Calu3 (cell line): ENCODE data around the gene PCP2. TPM values are rescaled to one million over a fixed set of nuclear protein-coding genes. Genes with fewer than 3 reads are reported as not detected.

ENCODE experiments used
- BruUV-seq: library from RNA; stranded (reverse); fragments of 400-500 nt; replicated peaks from 2 replicates; lab custom pipeline; 2021; lab: Mats Ljungman, UMichigan
- CTCF ChIA-PET: fragments of 300-600 bp; sonication (Branson Sonifier 250); formaldehyde crosslinking; loops from one replicate; lab custom pipeline; 2022; ENCODE audit warnings: antibody characterized with exemption; lab: Charles Lee
- DNase-seq: peaks from one replicate; pipeline ENCODE4 v3.0.0; 2022
- H3K27ac Mint-ChIP-seq: one replicate; pipeline ENCODE4 v1.8.0; 2022; ENCODE audit warnings: mixed read lengths; ENCODE audit not compliant: unreplicated experiment
- H3K27me3 Mint-ChIP-seq: one replicate; pipeline ENCODE4 v1.8.0; 2022; ENCODE audit warnings: mixed read lengths; ENCODE audit not compliant: unreplicated experiment
- H3K36me3 Mint-ChIP-seq: one replicate; pipeline ENCODE4 v1.8.0; 2022; ENCODE audit warnings: mild to moderate bottlenecking, moderate library complexity, mixed read lengths; ENCODE audit not compliant: insufficient read depth, unreplicated experiment
- H3K4me1 Mint-ChIP-seq: one replicate; pipeline ENCODE4 v1.8.0; 2022; ENCODE audit warnings: mild to moderate bottlenecking, low read depth, mixed read lengths; ENCODE audit not compliant: unreplicated experiment
- H3K4me3 Mint-ChIP-seq: one replicate; pipeline ENCODE4 v1.8.0; 2022; ENCODE audit warnings: mild to moderate bottlenecking, low read depth, moderate library complexity, mixed read lengths; ENCODE audit not compliant: unreplicated experiment
- H3K9me3 Mint-ChIP-seq: one replicate; pipeline ENCODE4 v1.8.0; 2022; ENCODE audit warnings: low read depth, mixed read lengths; ENCODE audit not compliant: unreplicated experiment
- intact Hi-C: fragments of 100-400 bp; cut with micrococcal nuclease; formaldehyde crosslinking; loops from one replicate; pipeline ENCODE4 v1.10.0; 2022; ENCODE audit not compliant: unreplicated experiment
- total RNA-seq: library from RNA; stranded (reverse); gene quantifications from 2 replicates; pipeline ENCODE4 v1.2.3, GENCODE V29; 2022
- TF ChIP-seq, protein P1 (sequence below): fragments of 200-600 bp; IDR thresholded peaks from one replicate; pipeline ENCODE4 v1.8.0; 2022; ENCODE audit warnings: antibody characterized with exemption; ENCODE audit not compliant: unreplicated experiment

Gene PCP2
- total RNA-seq, 1 experiment from 2014 or later, result not detected

DNA sequence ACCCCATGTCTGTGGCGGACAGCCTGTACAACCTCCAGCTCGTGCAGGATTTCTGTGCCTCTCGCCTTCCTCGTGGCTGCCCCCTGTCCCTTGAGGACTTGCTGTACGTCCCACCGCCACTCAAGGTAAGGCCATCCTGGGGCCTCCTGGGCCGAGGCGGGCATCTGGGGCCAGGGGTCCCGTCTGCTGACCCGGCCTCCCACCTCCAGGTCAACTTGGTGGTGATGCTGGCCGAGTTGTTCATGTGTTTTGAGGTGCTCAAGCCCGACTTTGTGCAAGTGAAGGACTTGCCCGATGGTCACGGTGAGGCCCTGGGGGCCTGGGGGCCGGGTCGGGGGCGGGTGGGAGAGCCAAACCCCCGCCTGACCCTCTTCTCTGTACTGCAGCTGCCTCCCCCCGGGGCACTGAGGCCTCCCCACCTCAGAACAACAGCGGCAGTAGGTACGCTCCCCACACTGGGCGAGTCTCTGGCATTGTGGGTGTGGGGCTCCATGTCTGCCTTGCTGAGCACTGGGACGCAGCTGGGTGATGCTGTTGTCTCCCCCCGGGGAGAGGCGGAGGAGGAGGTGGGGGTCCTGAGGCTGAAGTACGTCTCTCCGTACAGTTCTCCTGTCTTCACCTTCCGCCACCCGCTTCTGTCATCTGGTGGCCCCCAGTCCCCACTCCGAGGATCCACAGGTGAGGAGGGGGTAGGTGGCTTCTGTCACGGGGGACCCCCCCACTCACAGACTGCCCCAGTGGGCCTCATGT, 22.9 kb downstream of the PCP2 start:
- CTCF ChIA-PET, result interaction anchor here (0.7 kb wide), 1 partner anchor 43 kb away, joined by 5 read pairs; no protein-coding TSS in a partner anchor
- no TSS peak for BruUV-seq
- Mint-ChIP-seq H3K4me3 (no peak overlapping the region), H3K9me3 (no peaks in the 10 kb centered on the region), H3K4me1 (no peaks in the 10 kb centered on the region), H3K27ac (no peak overlapping the region), H3K27me3 (no peaks in the 10 kb centered on the region), H3K36me3 (peaks cover 29% of the 10 kb centered on the region)
- TF ChIP-seq, protein P1, sequence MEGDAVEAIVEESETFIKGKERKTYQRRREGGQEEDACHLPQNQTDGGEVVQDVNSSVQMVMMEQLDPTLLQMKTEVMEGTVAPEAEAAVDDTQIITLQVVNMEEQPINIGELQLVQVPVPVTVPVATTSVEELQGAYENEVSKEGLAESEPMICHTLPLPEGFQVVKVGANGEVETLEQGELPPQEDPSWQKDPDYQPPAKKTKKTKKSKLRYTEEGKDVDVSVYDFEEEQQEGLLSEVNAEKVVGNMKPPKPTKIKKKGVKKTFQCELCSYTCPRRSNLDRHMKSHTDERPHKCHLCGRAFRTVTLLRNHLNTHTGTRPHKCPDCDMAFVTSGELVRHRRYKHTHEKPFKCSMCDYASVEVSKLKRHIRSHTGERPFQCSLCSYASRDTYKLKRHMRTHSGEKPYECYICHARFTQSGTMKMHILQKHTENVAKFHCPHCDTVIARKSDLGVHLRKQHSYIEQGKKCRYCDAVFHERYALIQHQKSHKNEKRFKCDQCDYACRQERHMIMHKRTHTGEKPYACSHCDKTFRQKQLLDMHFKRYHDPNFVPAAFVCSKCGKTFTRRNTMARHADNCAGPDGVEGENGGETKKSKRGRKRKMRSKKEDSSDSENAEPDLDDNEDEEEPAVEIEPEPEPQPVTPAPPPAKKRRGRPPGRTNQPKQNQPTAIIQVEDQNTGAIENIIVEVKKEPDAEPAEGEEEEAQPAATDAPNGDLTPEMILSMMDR, result no peak
- DNase-seq, result no peak
- intact Hi-C loops, result no loop called here

- Mint-ChIP-seq H3K36me3 (peaks cover 24% of the 10 kb centered on the region), H3K9me3 (no peaks in the 10 kb centered on the region), H3K27me3 (no peaks in the 10 kb centered on the region), H3K27ac (no peak overlapping the region), H3K4me1 (no peaks in the 10 kb centered on the region), H3K4me3 (no peak overlapping the region)
- DNase-seq, result no peak
- CTCF ChIA-PET, result interaction anchor here (0.6 kb wide), 1 partner anchor 22 kb away, joined by 7 read pairs; the partner anchor contains the start of genes PET100 and XAB2
- no TSS peak for BruUV-seq
- intact Hi-C loops, result no loop called here
- TF ChIP-seq, protein P1, result no peak
These were observed 25.5 kb downstream of the PCP2 start for GRCh38 chr19:7607874-7608560.

DNA sequence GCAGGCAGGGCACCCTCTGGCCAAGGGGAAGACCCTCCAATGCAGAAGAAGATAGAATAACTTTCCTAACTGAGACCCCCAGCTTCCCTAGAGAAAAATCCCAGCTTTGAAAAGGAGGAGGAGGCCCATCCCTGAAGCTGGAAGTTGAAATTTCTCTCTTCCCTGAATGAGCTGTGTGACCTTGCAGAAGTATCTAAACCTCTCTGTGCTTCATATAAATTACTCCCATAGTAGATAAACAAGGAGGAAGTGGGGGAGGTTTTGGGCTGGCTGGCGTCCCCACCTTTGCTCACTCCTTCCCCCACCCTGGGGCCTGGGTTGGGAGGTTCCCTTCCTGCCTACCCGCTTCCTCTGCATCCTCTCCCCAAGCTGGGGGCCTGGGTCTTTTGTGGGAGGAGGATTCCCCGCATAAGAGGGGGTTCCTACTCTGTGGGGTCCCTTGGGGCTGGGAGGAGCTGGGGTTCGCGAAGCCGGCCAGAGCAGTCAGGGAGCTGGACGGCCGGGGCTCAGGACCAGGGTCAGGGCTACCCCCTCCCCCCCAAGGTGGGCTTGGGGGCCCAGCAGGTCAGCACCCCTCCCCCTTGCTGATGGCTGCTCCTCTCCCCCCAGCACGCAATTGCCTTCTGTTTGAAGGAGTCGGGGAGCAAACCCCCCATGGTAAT, 26.2 kb downstream of the PCP2 start:
- TF ChIP-seq, protein P1, result no peak
- peaks cover 24% of the 10 kb centered on the region for H3K36me3 Mint-ChIP-seq
- H3K27me3 Mint-ChIP-seq, result no peaks in the 10 kb centered on the region
- H3K4me1 Mint-ChIP-seq, result no peaks in the 10 kb centered on the region
- intact Hi-C loops, result no loop called here
- no peak overlapping the region for H3K27ac Mint-ChIP-seq
- BruUV-seq, result no TSS peak
- H3K9me3 Mint-ChIP-seq, result no peaks in the 10 kb centered on the region
- CTCF ChIA-PET, result interaction anchor here (0.6 kb wide), 1 partner anchor 22 kb away, joined by 7 read pairs; the partner anchor contains the start of genes PET100 and XAB2
- DNase-seq, result no peak
- H3K4me3 Mint-ChIP-seq, result no peak overlapping the region

DNA sequence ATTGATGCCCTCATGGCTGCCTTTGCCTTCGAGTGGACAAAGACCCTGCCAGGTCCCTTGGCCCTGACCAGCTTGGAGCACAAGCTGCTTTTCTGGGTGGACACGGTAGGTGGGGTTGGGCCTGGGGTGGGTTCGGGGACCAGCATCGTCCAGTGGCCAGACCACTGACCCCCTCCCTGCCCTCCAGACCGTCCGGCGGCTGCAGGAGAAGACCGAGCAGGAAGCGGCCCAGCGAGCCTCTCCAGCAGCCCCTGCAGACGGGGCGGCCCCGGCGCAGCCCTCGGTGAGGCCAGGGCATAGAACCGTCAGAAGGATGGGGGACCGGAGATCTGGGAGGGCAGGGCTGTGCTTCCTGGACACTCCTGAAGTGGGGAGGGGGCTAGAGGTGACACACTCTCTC, 27.2 kb downstream of the PCP2 start:
- DNase-seq, result no peak
- TF ChIP-seq, protein P1, result no peak
- CTCF ChIA-PET, result interaction anchor here (0.6 kb wide), 1 partner anchor 252 kb away, joined by 3 read pairs; no protein-coding TSS in a partner anchor
- H3K4me3 Mint-ChIP-seq, result no peak overlapping the region
- H3K4me1 Mint-ChIP-seq, result no peaks in the 10 kb centered on the region
- BruUV-seq, result no TSS peak
- intact Hi-C loops, result no loop called here
- H3K36me3 Mint-ChIP-seq, result peaks cover 16% of the 10 kb centered on the region
- no peaks in the 10 kb centered on the region for H3K27me3 Mint-ChIP-seq
- H3K9me3 Mint-ChIP-seq, result no peaks in the 10 kb centered on the region
- H3K27ac Mint-ChIP-seq, result no peak overlapping the region
